Stimulated activated CD4-positive, alpha-beta T cell treated with anti-CD3 and anti-CD28 coated beads, Interleukin-1b, Interleukin-23, amount 100 ng/mL, for 4 hours (primary cell): ENCODE results near the gene C2orf80.
"Not testable (repeated sequence)": the region's sequence is repeated elsewhere in the genome, so short reads cannot be mapped to it uniquely, and the experiment has no call there.

Experiments used
- DNase-seq, 2 donors: peaks; one replicate each; pipeline ENCODE4 v3.0.0-alpha.2; 2020; ENCODE audit warnings: low read depth in 2 of 2

Gene C2orf80

DNA sequence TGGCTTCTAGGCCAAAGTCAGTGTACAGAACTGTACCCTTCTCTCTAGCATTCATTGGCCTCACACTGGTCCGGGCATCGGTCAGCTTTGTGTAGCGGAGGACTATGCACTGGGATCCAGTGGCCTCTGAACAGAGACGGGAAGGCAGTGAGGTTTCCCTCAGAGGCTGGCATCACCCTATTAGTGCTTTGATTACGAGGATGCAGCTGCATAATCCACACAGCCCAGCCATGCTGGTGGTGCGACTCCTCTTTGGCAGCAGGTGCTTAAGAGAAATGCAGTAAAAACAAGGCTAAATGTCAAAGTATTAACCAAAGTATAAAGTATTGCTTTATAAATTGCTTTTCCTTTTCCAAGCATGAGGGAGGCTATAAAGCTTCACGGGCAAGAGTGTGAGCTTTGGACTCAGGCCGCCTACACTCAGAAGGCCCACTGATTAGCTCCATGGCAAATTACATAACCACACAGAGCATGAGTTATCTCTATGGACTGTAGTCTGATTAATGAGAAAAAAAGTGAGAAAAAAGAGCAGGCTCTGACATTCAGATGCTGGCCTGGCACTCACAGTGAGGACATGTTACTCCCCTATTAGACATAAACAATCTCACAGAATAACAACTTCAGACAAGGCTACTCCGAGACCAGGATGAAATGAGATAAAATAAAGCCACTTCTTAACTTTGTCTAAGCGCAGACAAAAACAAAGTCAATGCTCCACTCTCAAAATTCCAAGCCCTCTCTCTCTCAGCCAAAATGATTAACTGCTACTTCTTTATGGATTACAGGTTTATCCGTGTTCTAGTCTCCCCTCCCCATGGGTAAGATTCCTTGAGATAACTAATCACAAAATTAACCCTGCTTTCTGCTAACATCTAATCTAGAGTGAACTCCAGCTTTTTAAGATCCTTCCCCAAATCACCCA, 53.8 kb downstream of the C2orf80 start:
- DNase-seq = no peak

DNA sequence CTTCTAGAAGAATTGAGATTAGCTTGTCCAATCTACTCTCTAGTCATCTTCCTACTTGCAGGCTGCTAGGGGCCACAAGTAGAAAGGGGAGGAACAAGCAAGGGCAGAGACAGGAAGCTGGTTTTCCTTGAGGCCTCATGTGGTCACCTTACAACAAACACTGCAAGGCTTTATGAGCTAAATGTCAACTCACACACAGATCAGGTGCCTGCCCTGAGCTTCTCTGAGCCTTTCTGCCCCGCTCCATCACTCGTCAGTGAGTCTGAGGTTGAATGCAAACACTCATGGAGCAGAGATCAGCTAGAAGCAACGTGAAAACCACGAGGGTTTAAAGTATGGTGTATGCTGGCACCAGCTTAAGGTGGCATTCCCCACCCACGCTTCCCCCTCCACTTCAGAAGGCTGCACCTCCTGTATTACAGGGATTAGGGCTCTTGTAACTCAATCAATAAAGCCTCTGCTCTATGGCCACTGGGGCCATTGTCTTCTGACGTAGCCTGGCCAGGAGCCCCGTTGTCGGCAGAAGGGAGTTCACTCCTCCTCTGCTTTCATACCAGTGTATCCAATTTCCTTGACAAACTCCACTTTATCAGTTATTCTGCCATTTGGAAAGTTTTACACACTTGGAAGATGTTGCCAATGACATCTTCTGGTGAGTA, 54.8 kb downstream of the C2orf80 start:
- no peak for DNase-seq

DNA sequence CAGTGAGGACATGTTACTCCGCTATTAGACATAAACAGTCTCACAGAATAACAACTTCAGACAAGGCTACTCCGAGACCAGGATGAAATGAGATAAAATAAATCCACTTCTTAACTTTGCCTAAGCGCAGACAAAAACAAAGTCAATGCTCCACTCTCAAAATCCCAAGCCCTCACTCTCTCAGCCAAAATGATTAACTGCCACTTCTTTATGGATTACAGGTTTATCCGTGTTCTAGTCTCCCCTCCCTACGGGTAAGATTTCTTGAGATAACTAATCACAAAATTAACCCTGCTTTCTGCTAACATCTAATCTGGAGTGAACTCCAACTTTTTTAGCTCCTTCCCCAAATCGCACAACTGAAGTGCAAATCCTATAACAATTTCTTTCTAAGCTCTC, 59.1 kb downstream of the C2orf80 start:
- no peak for DNase-seq

DNA sequence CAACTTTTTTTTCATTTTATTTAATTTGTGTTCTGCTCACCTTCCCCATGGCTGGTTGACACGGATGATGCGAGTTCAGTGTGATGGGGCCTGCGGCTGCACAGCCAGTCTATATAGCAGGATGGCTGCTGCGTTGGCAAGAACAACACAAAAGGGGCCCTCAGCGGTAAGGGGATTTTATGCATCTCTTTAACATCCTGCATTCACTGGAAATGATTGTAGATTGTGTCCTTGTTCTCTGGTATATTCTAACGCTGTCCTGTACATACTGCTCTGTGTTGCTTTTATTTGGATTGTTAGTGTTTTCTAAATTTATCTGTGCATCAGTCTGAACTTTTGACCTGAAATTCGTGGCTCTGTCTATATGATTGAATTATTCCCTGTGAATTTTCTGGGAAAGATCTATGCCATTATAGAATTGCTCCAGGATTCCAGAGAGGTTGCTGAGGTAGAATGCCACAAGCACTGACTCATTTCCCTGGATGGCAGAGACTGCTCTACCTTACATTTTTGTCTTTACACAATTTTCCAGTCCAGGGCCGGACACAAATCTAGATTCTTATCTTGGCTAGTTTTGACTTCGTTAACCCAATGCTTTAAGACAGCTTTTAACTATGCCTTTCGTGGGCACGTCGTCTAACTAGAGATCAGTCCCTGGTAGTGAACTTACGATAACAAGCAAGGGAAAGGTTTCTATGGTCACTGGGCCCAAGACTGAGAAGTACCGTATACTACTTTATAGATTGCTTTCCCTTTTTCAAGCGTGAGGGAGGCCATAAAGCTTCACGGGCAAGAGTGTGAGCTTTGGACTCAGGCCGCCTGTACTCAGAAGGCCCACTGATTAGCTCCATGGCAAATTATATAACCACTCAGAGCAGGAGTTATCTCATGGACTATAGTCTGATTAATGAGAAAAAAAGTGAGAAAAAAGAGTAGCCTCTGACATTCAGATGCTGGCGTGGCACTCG, 59.8 kb downstream of the C2orf80 start, which contains the start of gene CRYGC:
CRYGC (minus strand) TSS at position 85 of the 968 bp plus-strand sequence; CDS start at position 49, 36 bp downstream.
- no peak for DNase-seq

DNA sequence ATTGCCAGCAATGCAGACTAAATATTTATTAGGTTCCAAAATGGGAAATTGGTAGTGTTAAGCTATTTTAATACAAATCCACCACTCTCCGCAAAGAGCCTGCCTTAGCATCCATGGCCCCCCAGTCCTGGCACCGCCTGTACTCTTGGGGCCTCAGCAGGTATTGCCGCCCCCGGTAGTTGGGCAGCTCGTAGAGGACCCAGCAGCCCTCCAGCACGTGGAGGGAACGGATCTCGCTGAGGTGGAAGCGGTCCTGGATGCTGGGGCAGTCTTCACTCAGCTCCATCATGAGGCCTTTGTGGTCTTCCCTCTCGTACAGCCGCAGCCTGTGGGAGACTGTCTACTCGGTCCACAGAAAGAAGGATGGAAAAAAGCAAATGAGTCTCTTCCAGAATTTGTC, 61.7 kb downstream of the C2orf80 start:
- DNase-seq = no peak

- no peak for DNase-seq
Observed at GRCh38 chr2:208127090-208127489, 62.7 kb downstream of the C2orf80 start.

DNA sequence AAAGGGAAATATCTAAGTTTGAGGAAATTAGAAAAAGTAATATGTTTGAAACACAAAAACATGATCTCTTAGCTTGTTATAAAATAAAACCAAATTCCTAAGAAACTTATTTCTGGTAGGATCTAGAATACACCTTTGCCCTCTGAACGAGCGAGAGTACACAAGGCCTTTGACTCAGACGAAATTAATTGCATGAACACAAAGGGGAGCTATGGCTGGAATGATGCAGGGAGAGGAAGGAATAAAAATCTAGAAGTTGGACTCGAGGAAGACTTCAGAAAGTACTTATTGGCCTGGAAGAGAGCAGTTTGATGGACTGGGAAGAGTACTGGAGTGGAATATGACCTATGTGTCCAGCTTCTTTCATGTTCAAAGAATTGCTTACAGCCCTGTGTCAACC, 64.6 kb downstream of the C2orf80 start:
- no peak for DNase-seq

DNA sequence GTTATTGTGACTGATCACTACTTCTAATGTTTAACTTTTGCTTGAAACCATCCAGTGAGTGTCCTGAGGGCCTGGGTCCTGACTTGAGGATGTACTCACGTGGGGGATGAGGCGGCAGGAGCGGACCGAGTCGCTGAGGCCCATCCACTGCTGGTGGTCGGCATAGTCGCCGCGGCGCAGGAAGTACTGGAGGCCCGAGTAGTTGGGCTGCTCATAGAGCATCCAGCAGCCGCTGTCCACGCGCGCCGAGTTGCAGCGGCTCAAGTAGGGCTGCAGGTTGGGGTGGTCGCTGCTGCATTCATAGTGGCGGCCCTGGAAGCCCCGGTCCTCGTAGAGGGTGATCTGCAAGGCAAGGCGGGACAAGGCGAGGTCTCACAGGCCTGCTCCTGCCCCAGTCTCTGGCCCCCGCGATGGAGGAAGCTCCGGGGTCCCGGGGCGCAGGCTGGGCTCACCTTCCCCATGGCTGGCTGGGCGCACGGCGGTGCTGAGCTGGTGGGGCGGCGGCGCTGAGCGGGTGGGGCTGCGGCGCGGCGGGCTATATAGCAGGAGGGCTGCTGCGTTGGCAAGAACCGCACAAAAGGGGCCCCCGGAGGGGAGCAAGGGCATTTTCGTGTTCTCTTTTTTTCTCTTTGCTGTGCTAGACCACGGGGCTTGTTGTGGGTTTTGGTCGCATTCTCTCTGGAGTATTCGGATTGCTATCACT, 65.7 kb downstream of the C2orf80 start, which contains the start of gene CRYGD:
CRYGD (minus strand) TSS at position 512 of the 703 bp plus-strand sequence; CDS start at position 461, 51 bp downstream.
- not testable (repeated sequence) for DNase-seq

DNA sequence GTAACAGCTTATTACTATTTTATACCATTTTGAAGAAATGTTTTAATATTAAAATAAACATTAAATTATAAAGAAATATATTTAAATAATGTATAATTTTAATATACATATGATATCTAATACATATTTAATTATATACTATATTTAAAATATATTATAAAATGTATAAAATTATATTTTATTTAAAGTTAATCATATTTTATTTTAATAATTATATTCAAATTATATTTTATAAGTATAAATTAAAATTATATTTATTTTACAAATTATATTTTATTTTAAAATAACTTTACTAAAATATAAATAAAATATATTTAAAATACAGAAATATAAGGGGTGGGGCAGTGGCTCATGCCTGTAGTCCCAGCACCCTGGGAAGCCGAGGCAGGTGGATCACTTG, 67.6 kb downstream of the C2orf80 start:
- no peak for DNase-seq

- no peak for DNase-seq
Observed at GRCh38 chr2:208118918-208119317, 70.9 kb downstream of the C2orf80 start.

GRCh38 chr2:208117390-208117789, 72.4 kb downstream of the C2orf80 start:
- DNase-seq = not testable (repeated sequence)
